ENCODE data around the gene NLN.
"Not testable (repeated sequence)": the region's sequence is repeated elsewhere in the genome, so short reads cannot be mapped to it uniquely, and the experiment has no call there.

GRCh38 chr5:65871776-65872175 lies 149.8 kb downstream of the NLN start:
- not testable (repeated sequence) for TF ChIP-seq CTCF (IDR thresholded peaks at IDR 0.05; ENCODE audit: poor library complexity); EZH2phosphoT487 (IDR thresholded peaks at IDR 0.05; ENCODE audit: low read depth, severe bottlenecking, unreplicated experiment)

All from hepatocyte (in vitro differentiated cells).